ENCODE measurements around the gene ADPRM.
"Not testable (repeated sequence)": the region's sequence is repeated elsewhere in the genome, so short reads cannot be mapped to it uniquely, and the experiment has no call there.

Gene ADPRM, protein sequence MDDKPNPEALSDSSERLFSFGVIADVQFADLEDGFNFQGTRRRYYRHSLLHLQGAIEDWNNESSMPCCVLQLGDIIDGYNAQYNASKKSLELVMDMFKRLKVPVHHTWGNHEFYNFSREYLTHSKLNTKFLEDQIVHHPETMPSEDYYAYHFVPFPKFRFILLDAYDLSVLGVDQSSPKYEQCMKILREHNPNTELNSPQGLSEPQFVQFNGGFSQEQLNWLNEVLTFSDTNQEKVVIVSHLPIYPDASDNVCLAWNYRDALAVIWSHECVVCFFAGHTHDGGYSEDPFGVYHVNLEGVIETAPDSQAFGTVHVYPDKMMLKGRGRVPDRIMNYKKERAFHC
- total RNA-seq, result 20.0 to 20.9 reads per million in 2 donors

- peak; percentile 75 for DNase-seq
These were observed at the start of gene ADPRM, which contains the start of gene SCO1 for GRCh38 chr17:10697092-10698081. Gene ADPRM, plus strand, starts transcription at chr17:10697594. Its CDS starts 7,333 bp downstream, at chr17:10704927. Gene SCO1, minus strand, starts transcription at chr17:10697533. Its CDS starts 26 bp downstream, at chr17:10697507.

- no peak for DNase-seq
These were observed 49.0 kb upstream of the ADPRM start for GRCh38 chr17:10648381-10648780.

DNA sequence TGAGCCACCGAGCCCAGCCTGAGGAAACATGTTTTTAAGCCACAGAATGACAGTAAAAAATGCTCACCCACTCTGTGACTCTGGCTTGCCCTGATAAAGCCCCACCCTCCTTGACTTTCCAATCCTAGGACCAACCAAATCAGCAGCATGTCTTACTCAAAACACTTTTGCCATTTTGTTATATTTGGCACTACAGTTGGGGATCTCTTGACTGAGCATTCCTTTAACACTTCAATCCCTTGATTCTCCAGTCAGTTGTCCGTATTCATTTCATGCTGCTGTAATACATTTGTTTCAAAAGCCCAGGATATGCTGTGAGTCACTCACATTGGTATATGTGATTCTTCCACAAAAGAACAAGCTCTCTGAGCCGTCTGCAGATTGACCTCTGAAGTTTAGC, 48.4 kb upstream of the ADPRM start:
- DNase-seq, result no peak

- DNase-seq, result no peak
These were observed 47.8 kb upstream of the ADPRM start for GRCh38 chr17:10649602-10650001.

DNA sequence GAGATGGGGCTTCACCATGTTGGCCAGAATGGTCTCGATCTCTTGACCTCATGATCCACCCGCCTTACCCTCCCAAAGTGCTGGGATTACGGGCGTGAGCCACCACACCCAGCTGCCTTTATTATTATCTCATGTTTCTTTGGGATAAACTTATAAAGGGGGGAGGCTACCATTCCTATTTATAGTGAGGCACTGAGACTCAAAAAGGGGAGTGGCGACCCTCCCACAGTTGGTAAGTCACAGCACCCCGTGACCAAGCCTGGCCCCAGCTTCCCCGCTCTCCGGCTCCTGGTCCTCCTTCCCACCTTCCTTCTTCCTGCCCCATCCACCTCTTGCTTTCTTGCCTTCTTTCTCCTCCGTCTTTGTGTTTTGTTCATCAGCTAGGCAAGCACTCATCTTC, 45.5 kb upstream of the ADPRM start:
- DNase-seq, result no peak

GRCh38 chr17:10652984-10653659, 44.3 kb upstream of the ADPRM start:
- no peak for DNase-seq

- DNase-seq, result no peak
These were observed 43.4 kb upstream of the ADPRM start for GRCh38 chr17:10653987-10654386.

DNA sequence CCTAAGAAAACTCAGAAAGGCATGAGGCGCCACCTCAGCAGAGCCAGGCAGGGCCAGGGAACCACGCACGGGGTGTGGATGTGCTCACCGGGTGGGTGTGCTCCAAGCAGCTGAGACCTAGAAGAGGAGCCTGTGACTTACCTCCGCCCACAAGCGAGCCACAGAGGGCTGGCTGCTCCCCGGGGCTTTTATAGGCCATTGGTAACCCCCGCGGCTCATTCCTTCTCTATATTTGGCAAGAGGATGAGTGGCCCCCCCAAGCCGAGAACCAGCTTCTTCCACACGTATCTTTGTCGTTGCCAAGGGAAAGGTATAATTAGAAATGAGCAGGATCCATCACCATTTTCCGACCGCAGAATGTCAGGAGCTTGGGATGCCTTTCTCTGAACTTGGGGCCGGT, 40.2 kb upstream of the ADPRM start, which contains the start of gene MYH3:
Gene MYH3, minus strand, starts transcription at position 162 of the 400 bp plus-strand sequence. CDS start 2,245 bp downstream, outside the sequence.
- DNase-seq, result no peak

DNA sequence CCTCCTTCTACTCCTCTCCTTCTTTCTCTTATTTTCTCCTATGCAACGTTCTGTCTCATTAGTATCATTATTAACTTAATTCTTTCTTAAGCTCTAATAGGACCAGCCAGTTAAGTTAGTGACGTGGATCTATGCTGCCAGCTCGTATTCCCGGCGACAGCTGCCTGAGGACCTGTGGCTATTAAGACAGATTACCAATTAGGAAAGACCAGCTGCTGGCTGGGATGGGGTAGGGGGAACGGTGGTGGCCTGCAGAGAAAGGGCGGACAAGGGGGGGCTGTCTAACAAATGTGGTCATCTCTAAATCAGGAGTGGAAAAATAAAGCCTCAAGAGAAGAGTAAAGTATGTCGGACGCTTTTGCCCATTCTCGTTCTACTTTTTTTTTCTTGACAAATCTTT, 39.5 kb upstream of the ADPRM start:
- DNase-seq, result no peak

- DNase-seq, result no peak
These were observed 36.0 kb upstream of the ADPRM start for GRCh38 chr17:10661437-10661836.

GRCh38 chr17:10663231-10663630, 34.2 kb upstream of the ADPRM start:
- no peak for DNase-seq

DNA sequence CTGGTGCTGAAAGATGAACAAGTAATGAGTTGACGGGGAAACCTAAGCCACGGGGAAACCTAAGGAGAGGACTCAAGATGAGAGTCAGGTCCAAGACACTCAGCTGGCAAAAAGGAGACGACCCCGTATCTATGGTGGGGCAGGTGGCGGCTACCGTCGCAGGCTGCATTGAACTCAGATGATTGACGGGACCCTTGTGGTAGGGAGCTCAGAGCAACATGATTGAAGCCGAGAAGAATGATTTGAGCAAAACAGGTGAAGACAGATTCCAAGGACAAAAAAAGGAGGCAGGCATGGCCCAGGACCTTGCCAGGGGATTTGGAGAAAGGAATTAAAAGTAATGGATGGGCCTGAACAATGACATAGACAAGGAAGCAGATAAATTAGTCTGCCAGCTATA, 32.8 kb upstream of the ADPRM start:
- no peak for DNase-seq

- DNase-seq, result no peak
These were observed 30.5 kb upstream of the ADPRM start for GRCh38 chr17:10666906-10667305.

- DNase-seq, result no peak
These were observed 28.6 kb upstream of the ADPRM start for GRCh38 chr17:10668775-10669174.

DNA sequence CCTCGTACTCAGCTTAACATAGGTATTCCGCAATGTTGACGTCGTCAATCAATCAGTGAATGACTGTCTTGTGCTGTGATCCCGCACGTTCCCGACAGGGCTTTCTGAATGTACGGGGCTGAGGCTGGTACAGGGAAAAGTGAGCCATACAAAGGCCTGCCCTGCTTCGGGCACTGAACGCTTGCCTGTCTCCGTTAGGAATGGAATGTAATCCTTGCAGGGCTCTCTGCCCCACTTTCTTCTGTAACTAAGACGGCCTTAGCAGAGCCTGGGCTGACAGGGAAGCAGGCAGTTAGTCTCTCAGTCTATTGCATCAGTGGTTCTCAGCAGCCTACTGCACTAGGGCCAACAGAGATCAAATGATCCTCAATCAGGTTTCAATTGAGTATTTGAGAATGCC, 24.1 kb upstream of the ADPRM start:
- no peak for DNase-seq

DNA sequence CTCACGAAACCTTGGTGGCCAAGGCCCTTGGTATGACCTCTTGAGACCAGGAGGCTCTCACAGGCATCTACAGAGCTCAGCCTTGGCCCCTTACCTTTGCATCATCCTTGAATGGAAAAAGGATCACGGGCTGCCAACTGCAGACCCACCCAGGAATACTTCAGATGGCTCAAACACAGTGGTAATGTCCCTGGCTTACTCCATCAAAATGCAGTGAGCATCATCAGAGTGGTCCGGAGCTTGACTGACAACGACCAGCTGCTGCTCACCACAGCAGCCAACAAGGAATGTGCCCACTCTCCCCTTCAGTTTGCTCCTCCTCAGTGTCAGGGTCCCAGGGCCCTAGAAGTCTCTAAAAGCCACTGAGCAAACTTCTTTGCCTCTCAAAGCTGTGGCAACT, 22.7 kb upstream of the ADPRM start:
- no peak for DNase-seq

DNA sequence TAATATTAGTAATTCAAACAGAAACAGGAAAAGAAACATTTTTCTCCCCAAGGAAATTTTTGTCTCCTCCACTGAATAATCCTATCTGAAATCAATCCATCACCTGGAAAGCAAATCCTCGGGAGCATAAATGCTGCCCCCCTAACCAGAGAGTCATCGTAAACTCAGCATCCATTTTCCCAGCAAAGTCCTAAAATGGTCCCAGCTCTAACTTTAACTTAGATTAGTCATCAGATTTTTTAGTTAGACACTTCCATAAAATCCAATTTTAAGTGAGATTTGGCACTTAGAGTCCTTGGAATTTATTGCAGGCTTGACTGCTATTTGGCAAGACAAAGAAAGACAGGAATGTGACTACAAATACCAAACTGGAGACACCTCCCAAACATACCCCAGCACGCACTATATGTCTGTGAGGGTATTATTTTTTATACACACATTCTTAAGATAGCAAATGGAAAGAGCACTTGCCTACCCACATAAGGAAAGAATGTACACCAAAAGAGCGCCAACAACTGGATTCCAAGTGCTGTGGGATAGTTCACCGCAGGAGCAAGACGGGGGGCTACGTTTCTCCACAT, 15.4 kb upstream of the ADPRM start:
- no peak for DNase-seq

GRCh38 chr17:10683853-10684252, 13.5 kb upstream of the ADPRM start:
- no peak for DNase-seq

- DNase-seq, result no peak
These were observed 9.9 kb upstream of the ADPRM start for GRCh38 chr17:10687499-10687898.

- DNase-seq, result not testable (repeated sequence)
These were observed 1.5 kb upstream of the ADPRM start for GRCh38 chr17:10695875-10696407.

- DNase-seq, result no peak
These were observed 863 bp downstream of the ADPRM start for GRCh38 chr17:10698096-10698818.

- DNase-seq, result no peak
These were observed 2.5 kb downstream of the ADPRM start for GRCh38 chr17:10699856-10700255.

Measured in activated gamma-delta T cell (primary cell).